Ovary (tissue), 3 donors: ENCODE measurements around the gene HRC.

Experiments used
- POLR2A ChIP-seq: fragments of 450-650 bp; IDR thresholded peaks from one replicate; pipeline ENCODE4 v1.6.1; 2017; ENCODE audit warnings: antibody characterized with exemption, mild to moderate bottlenecking, moderate library complexity
- TF ChIP-seq, protein P1 (sequence below), 3 donors: fragments of 450-650 bp in 2 of 3; fragments of 200-600 bp in 1 of 3; IDR thresholded peaks; one replicate each; pipeline versions ENCODE4 v1.5.1 to v1.8.0; 2016 to 2022; ENCODE audit warnings: antibody characterized with exemption in 3 of 3, mild to moderate bottlenecking in 1 of 3
- donor health status: DM: no; HTN: no; CAD: no.

DNA sequence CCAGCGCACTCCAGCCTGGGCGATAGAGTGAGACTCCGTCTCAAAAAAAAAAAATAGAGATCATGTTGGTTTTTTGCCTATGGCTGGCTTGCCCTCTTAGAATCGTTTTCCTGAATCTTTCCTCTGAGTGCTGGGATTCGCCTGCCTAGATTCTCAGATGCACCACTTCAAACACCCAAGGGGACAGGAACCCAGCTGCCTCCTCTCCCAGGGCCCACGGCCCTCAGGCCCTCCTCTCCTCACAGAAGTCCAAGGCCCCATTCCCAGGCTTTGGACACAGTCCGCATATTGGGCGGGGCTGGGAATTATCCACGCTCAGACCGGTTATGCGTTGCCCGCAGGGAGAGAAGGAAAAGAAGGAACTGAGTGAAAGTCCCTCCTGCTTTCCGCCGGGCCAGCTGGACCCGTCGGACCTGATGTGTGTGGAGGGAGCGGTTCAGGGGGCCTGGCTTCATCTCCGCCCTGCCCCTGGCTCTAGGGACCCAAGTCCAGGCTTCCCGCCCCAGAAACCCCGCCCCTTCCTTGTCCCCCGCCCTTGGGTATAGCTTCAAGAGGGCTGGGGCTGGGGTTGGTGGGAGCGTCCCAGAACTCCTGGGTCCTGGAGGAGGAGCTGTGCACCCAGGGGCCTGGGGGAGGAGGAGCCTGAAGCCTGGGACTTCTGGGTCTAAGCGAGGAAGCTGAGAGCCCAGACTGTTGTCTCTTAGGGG, 30.0 kb downstream of the HRC start:
- TF ChIP-seq, protein P1, sequence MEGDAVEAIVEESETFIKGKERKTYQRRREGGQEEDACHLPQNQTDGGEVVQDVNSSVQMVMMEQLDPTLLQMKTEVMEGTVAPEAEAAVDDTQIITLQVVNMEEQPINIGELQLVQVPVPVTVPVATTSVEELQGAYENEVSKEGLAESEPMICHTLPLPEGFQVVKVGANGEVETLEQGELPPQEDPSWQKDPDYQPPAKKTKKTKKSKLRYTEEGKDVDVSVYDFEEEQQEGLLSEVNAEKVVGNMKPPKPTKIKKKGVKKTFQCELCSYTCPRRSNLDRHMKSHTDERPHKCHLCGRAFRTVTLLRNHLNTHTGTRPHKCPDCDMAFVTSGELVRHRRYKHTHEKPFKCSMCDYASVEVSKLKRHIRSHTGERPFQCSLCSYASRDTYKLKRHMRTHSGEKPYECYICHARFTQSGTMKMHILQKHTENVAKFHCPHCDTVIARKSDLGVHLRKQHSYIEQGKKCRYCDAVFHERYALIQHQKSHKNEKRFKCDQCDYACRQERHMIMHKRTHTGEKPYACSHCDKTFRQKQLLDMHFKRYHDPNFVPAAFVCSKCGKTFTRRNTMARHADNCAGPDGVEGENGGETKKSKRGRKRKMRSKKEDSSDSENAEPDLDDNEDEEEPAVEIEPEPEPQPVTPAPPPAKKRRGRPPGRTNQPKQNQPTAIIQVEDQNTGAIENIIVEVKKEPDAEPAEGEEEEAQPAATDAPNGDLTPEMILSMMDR (IDR thresholded peaks at IDR 0.05): no peak
- TF ChIP-seq POLR2A: no peak
